ENCODE measurements around the gene SCP2.

GRCh38 chr1:53075761-53076163 is 148.7 kb downstream of the SCP2 start:
- no peak for TF ChIP-seq POLR2A (IDR thresholded peaks at IDR 0.05)
- no peak for TF ChIP-seq POLR2AphosphoS5 (IDR thresholded peaks at IDR 0.05)
- TF ChIP-seq, protein P1, sequence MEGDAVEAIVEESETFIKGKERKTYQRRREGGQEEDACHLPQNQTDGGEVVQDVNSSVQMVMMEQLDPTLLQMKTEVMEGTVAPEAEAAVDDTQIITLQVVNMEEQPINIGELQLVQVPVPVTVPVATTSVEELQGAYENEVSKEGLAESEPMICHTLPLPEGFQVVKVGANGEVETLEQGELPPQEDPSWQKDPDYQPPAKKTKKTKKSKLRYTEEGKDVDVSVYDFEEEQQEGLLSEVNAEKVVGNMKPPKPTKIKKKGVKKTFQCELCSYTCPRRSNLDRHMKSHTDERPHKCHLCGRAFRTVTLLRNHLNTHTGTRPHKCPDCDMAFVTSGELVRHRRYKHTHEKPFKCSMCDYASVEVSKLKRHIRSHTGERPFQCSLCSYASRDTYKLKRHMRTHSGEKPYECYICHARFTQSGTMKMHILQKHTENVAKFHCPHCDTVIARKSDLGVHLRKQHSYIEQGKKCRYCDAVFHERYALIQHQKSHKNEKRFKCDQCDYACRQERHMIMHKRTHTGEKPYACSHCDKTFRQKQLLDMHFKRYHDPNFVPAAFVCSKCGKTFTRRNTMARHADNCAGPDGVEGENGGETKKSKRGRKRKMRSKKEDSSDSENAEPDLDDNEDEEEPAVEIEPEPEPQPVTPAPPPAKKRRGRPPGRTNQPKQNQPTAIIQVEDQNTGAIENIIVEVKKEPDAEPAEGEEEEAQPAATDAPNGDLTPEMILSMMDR (IDR thresholded peaks at IDR 0.05), result no peak
- TF ChIP-seq EP300 (IDR thresholded peaks at IDR 0.05), result no peak
